ENCODE measurements around the gene ADCY7. TPM values are rescaled to one million over a fixed set of nuclear protein-coding genes. Genes with fewer than 3 reads are reported as not detected.

ADCY7 gene
- total and polyA plus RNA-seq, 3 donors from 2014 or later: 5.9 to 9.4 (median 5.9) TPM

DNA sequence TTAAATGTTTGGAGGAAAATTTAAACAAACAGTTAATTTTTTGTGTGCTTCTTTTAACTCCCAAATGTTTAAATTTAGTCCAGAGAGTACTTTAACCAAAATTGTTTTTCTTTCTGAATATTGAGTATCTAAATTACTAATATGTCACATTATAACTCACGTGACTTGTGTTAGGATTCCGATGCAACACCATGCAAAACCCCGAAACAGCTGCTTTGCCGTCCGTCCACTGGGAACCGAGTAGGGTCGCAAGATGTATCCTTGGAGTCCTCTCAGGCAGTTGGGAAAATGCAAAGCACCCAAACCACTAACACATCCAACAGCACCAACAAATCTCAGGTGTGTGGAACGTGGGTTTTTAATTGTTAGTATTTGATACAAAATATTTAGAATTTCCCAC is 38.7 kb upstream of the ADCY7 start:
- Histone ChIP-seq H3K36me3 (ENCODE audit: low read depth, missing control alignments) (no peaks in the 10 kb centered on the region), H3K4me1 (no peaks in the 10 kb centered on the region), H3K27me3 (no peaks in the 10 kb centered on the region), H3K9me3 (no peaks in the 10 kb centered on the region), H3K4me3 (no peak overlapping the region), H3K27ac (no peak overlapping the region)
- intact Hi-C loops (cut with DNase I; ENCODE audit: low total_unique reads): no loop called here
- DNase-seq: no peak
- WGBS, 2 donors: 77 to 80% methylated on average over 8 of the region's 8 CpGs
- no peak for TF ChIP-seq POLR2A (IDR thresholded peaks at IDR 0.05)
- TF ChIP-seq CTCF (IDR thresholded peaks at IDR 0.05): no peak

DNA sequence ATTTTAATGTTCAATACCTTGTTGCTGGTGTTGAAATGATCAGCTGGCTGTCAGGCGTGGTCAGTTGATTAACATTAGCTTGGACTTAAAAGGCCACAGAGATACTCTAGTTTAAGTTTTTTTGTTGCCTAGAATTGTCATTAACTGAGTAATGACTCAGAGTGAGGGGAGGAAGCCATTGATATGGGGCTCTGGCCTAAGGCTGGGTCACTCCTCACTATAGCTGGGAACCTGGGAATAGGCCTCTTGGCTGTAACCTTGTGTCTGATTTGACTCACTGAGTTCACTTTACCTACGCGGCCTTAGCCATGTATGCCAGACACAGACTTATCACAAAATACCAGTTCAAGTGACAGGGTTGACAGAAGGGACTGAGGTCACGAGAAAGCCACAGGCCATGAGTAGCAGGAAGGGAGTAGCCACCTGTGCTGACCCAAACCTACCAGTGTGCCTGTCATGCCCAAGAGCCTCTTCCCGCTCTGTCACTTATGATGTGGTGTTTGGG is 37.9 kb upstream of the ADCY7 start:
- H3K9me3 ChIP-seq: no peaks in the 10 kb centered on the region
- no peaks in the 10 kb centered on the region for H3K36me3 ChIP-seq (ENCODE audit: low read depth, missing control alignments)
- H3K27me3 ChIP-seq: no peaks in the 10 kb centered on the region
- intact Hi-C loops (cut with DNase I; ENCODE audit: low total_unique reads): no loop called here
- 87 to 97% methylated on average over 5 of the region's 5 CpGs for WGBS, 2 donors
- no peak overlapping the region for H3K4me3 ChIP-seq
- DNase-seq: no peak
- no peak overlapping the region for H3K27ac ChIP-seq
- H3K4me1 ChIP-seq: no peaks in the 10 kb centered on the region
- TF ChIP-seq CTCF (IDR thresholded peaks at IDR 0.05) (no peak), POLR2A (IDR thresholded peaks at IDR 0.05) (no peak)

GRCh38 chr16:50229149-50229726 is 37.1 kb upstream of the ADCY7 start:
- Histone ChIP-seq H3K36me3 (ENCODE audit: low read depth, missing control alignments) (no peaks in the 10 kb centered on the region), H3K4me1 (no peaks in the 10 kb centered on the region), H3K4me3 (no peak overlapping the region), H3K27me3 (no peaks in the 10 kb centered on the region), H3K27ac (no peak overlapping the region), H3K9me3 (no peaks in the 10 kb centered on the region)
- DNase-seq: no peak
- intact Hi-C loops (cut with DNase I; ENCODE audit: low total_unique reads): no loop called here
- TF ChIP-seq CTCF (IDR thresholded peaks at IDR 0.05) (no peak), POLR2A (IDR thresholded peaks at IDR 0.05) (no peak)
- WGBS, 2 donors: 88 to 92% methylated on average over 10 of the region's 10 CpGs

DNA sequence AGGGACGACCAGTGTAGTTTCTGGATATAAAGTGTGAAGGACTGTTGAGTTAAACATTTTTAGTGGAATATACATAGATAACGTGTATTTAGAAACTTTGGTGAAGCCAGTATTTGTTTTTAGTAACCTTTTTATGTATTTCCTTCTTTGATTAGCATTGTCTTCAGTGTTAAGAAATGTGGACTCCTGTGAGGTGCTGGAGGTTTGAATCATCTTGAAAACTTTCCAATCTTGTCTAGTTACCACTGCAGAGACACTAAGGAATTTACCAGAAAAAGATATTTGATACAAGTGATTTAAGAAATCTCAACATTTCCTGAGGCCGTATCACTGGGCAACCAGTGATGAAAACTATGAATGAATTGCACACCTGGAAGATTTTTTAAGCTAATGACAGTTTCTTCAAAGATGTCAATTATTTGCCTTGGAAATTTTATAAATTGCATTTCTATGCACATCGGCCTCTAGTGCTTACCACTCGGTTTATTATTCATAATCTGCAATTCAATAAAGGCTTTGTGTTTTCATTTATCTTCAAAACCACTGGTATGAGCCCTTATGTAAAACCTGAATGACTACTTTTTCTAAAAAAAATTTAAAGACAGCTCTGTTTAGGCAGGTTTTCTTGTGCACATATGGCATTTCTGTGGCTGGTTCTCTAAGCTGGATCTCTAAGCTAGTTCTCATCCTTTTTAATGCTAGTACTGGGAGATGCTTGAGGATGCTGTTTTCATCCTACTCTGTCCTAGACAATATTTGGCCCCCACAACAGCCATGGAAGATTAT is 31.4 kb upstream of the ADCY7 start:
- intact Hi-C loops (cut with DNase I; ENCODE audit: low total_unique reads): no loop called here
- Histone ChIP-seq H3K9me3 (no peaks in the 10 kb centered on the region), H3K4me1 (no peaks in the 10 kb centered on the region), H3K4me3 (no peak overlapping the region), H3K36me3 (ENCODE audit: low read depth, missing control alignments) (no peaks in the 10 kb centered on the region), H3K27ac (no peak overlapping the region), H3K27me3 (no peaks in the 10 kb centered on the region)
- DNase-seq: no peak
- TF ChIP-seq CTCF (IDR thresholded peaks at IDR 0.05): no peak
- no peak for TF ChIP-seq POLR2A (IDR thresholded peaks at IDR 0.05)
- WGBS, 2 donors: 70 to 75% methylated on average over 5 of the region's 5 CpGs
